NCI-H2107 treated with DMSO at 0.1 percent for 48 hours (cell line): ENCODE data around the gene CREB5.

Source experiments
- DNase-seq: peaks from one replicate; lab custom pipeline; 2025; ENCODE audit not compliant: unreplicated experiment; lab: John Stamatoyannopoulos, UW

Gene CREB5

GRCh38 chr7:28702171-28702570 is 289.9 kb downstream of the CREB5 start:
- DNase-seq: no peak

GRCh38 chr7:28703037-28703765 is 290.9 kb downstream of the CREB5 start:
- DNase-seq: no peak

GRCh38 chr7:28704706-28705105 is 292.4 kb downstream of the CREB5 start:
- DNase-seq: no peak

GRCh38 chr7:28705350-28705749 is 293.0 kb downstream of the CREB5 start:
- no peak for DNase-seq

- DNase-seq: no peak
Observed at GRCh38 chr7:28706584-28706983, 294.3 kb downstream of the CREB5 start.

- DNase-seq: no peak
Observed at GRCh38 chr7:28707291-28707690, 295.0 kb downstream of the CREB5 start.

- DNase-seq: no peak
Observed at GRCh38 chr7:28708033-28708951, 296.0 kb downstream of the CREB5 start.

GRCh38 chr7:28709748-28710147 is 297.4 kb downstream of the CREB5 start:
- no peak for DNase-seq

- no peak for DNase-seq
Observed at GRCh38 chr7:28711114-28711513, 298.8 kb downstream of the CREB5 start.

GRCh38 chr7:28714459-28715120 is 302.3 kb downstream of the CREB5 start:
- no peak for DNase-seq

GRCh38 chr7:28717445-28718054 is 305.2 kb downstream of the CREB5 start:
- DNase-seq: no peak

- DNase-seq: no peak
Observed at GRCh38 chr7:28718055-28718481, 305.8 kb downstream of the CREB5 start.

- DNase-seq: no peak
Observed at GRCh38 chr7:28718545-28718944, 306.2 kb downstream of the CREB5 start.

GRCh38 chr7:28722684-28723083 is 310.4 kb downstream of the CREB5 start:
- peak; percentile 75 for DNase-seq

GRCh38 chr7:28723336-28723735 is 311.0 kb downstream of the CREB5 start:
- DNase-seq: peak; percentile 16

- no peak for DNase-seq
Observed at GRCh38 chr7:28724563-28724962, 312.2 kb downstream of the CREB5 start.

- DNase-seq: no peak
Observed at GRCh38 chr7:28725045-28725642, 312.8 kb downstream of the CREB5 start.

- no peak for DNase-seq
Observed at GRCh38 chr7:28725911-28726310, 313.6 kb downstream of the CREB5 start.

- DNase-seq: peak; percentile 45
Observed at GRCh38 chr7:28726555-28726954, 314.2 kb downstream of the CREB5 start.

GRCh38 chr7:28729281-28729680 is 317.0 kb downstream of the CREB5 start:
- DNase-seq: no peak

- no peak for DNase-seq
Observed at GRCh38 chr7:28729727-28730126, 317.4 kb downstream of the CREB5 start.
